Measurements from ENCODE around the gene GPC3.
A peak's percentile ranks its signal among the peaks of the same experiment; 100 is the strongest.
"Not testable (repeated sequence)": the region's sequence is repeated elsewhere in the genome, so short reads cannot be mapped to it uniquely, and the experiment has no call there.

The GPC3 gene

GRCh38 chrX:133985164-133985966 is at the start of gene GPC3:
Gene GPC3, minus strand, starts transcription at chrX:133985594.
- DNase-seq: peak; percentile 29

GRCh38 chrX:134032441-134032840 is 47.0 kb upstream of the GPC3 start:
- no peak for DNase-seq

GRCh38 chrX:134026565-134027311 is 41.3 kb upstream of the GPC3 start:
- peak; percentile 23 for DNase-seq

- no peak for DNase-seq
Measured at GRCh38 chrX:134025986-134026545, 40.7 kb upstream of the GPC3 start.

GRCh38 chrX:134024686-134025377 is 39.4 kb upstream of the GPC3 start:
- no peak for DNase-seq

- no peak for DNase-seq
Measured at GRCh38 chrX:134023851-134024281, 38.5 kb upstream of the GPC3 start.

GRCh38 chrX:134020910-134021309 is 35.5 kb upstream of the GPC3 start:
- no peak for DNase-seq

GRCh38 chrX:134019567-134020206 is 34.3 kb upstream of the GPC3 start:
- DNase-seq: no peak

- DNase-seq: not testable (repeated sequence)
Measured at GRCh38 chrX:134016309-134016708, 30.9 kb upstream of the GPC3 start.

GRCh38 chrX:134015510-134015909 is 30.1 kb upstream of the GPC3 start:
- DNase-seq: not testable (repeated sequence)

GRCh38 chrX:134013524-134013923 is 28.1 kb upstream of the GPC3 start:
- no peak for DNase-seq

GRCh38 chrX:134013092-134013497 is 27.7 kb upstream of the GPC3 start:
- DNase-seq: no peak

GRCh38 chrX:134010690-134011089 is 25.3 kb upstream of the GPC3 start:
- no peak for DNase-seq

GRCh38 chrX:134007716-134008115 is 22.3 kb upstream of the GPC3 start:
- DNase-seq: no peak

- DNase-seq: no peak
Measured at GRCh38 chrX:134006484-134007161, 21.2 kb upstream of the GPC3 start.

GRCh38 chrX:134004084-134004483 is 18.7 kb upstream of the GPC3 start:
- no peak for DNase-seq

GRCh38 chrX:134002921-134003615 is 17.7 kb upstream of the GPC3 start:
- DNase-seq: no peak

GRCh38 chrX:134000260-134001245 is 15.2 kb upstream of the GPC3 start:
- DNase-seq: no peak

GRCh38 chrX:133999031-133999705 is 13.8 kb upstream of the GPC3 start:
- no peak for DNase-seq

GRCh38 chrX:133995759-133996158 is 10.4 kb upstream of the GPC3 start:
- DNase-seq: no peak

Measured in stimulated activated CD4-positive, alpha-beta T cell treated with anti-CD3 and anti-CD28 coated beads, Interleukin-4, amount 100 ng/mL, for 24 hours (primary cell).